AG04450 (cell line): Measurements from ENCODE around the gene OVOL2. TPM values are rescaled to one million over a fixed set of nuclear protein-coding genes. Genes with fewer than 3 reads are reported as not detected.

Experiments used
- CTCF ChIA-PET: fragments of 300-600, 350-600 bp; formaldehyde crosslinking; extraction: SDS; loops from one replicate; lab custom pipeline; 2022; ENCODE audit warnings: antibody characterized with exemption, inconsistent platforms; lab: Charles Lee
- POLR2A ChIA-PET: fragments of 350-600 bp; formaldehyde crosslinking; extraction: SDS; loops from one replicate; lab custom pipeline; 2021; ENCODE audit warnings: antibody characterized with exemption, inconsistent platforms; lab: Yijun Ruan, JAX
- DNase-seq: peaks from one replicate; pipeline ENCODE4 v3.0.0-alpha.2; 2011; ENCODE audit warnings: low read depth, low spot score
- H3K27ac ChIP-seq: one replicate; pipeline ENCODE4 v1.5.1; 2012; ENCODE audit warnings: low read depth, low read length, control low read depth
- H3K27me3 ChIP-seq: one replicate; pipeline ENCODE4 v1.6.0; 2012; ENCODE audit warnings: low read length; ENCODE audit not compliant: control insufficient read depth, insufficient read depth
- H3K4me3 ChIP-seq: 2 replicates; pipeline ENCODE4 v1.5.1; 2011; ENCODE audit warnings: mild to moderate bottlenecking, low read depth, low read length, control low read depth
- H3K9me3 ChIP-seq: 2 replicates; pipeline ENCODE4 v1.5.1; 2012; ENCODE audit warnings: low read length; ENCODE audit not compliant: control insufficient read depth, insufficient read depth
- CTCF ChIP-seq: IDR thresholded peaks from 2 replicates; pipeline ENCODE4 v1.5.1; 2011; ENCODE audit warnings: low read depth, low read length, control low read depth, inconsistent platforms
- polyA plus RNA-seq: library from polyadenylated mRNA; depleted of rRNA; stranded (reverse); fragments of >200 nt; gene quantifications from 2 replicates; pipeline ENCODE4 v1.2.3, GENCODE V29; 2011

OVOL2 gene
- polyA plus RNA-seq, 1 experiment = not detected

- DNase-seq = no peak
- POLR2A ChIA-PET = interaction anchor here (0.6 to 0.9 kb wide), 2 partner anchors 166 to 280 kb away, joined by 3 read pairs; partner anchors contain the start of gene ZNF133
Observed at GRCh38 chr20:18007534-18008292, 50.0 kb downstream of the OVOL2 start.

GRCh38 chr20:18006684-18007083, 51.0 kb downstream of the OVOL2 start:
- TF ChIP-seq CTCF = no peak
- H3K27ac ChIP-seq = no peak overlapping the region
- CTCF ChIA-PET = no interaction called here
- DNase-seq = no peak
- peaks cover 3% of the 10 kb centered on the region for H3K27me3 ChIP-seq
- no peak overlapping the region for H3K4me3 ChIP-seq
- H3K9me3 ChIP-seq = no peaks in the 10 kb centered on the region
- POLR2A ChIA-PET = no interaction called here

More at GRCh38 chr20:18007534-18008292, 50.0 kb downstream of the OVOL2 start:
- H3K27ac ChIP-seq = no peak overlapping the region
- peaks cover 3% of the 10 kb centered on the region for H3K27me3 ChIP-seq
- no peaks in the 10 kb centered on the region for H3K9me3 ChIP-seq
- CTCF ChIA-PET = no interaction called here
- no peak overlapping the region for H3K4me3 ChIP-seq
- TF ChIP-seq CTCF = no peak

- Histone ChIP-seq H3K27ac (no peak overlapping the region), H3K27me3 (peaks cover 3% of the 10 kb centered on the region), H3K9me3 (no peaks in the 10 kb centered on the region), H3K4me3 (no peak overlapping the region)
- no peak for DNase-seq
- ChIA-PET CTCF (interaction anchor here (0.5 to 1.5 kb wide), 2 partner anchors 10 to 1178 kb away, joined by 3 to 6 read pairs; no protein-coding TSS in a partner anchor), POLR2A (interaction anchor here (0.6 to 1.0 kb wide), 3 partner anchors 9 to 436 kb away, joined by 4 to 6 read pairs (median 4); partner anchors contain the start of gene DSTN)
- no peak for TF ChIP-seq CTCF
Observed at GRCh38 chr20:18005990-18006364, 51.7 kb downstream of the OVOL2 start.

GRCh38 chr20:18005170-18005989, 52.3 kb downstream of the OVOL2 start:
- Histone ChIP-seq H3K4me3 (no peak overlapping the region), H3K27ac (no peak overlapping the region), H3K27me3 (peaks cover 3% of the 10 kb centered on the region), H3K9me3 (no peaks in the 10 kb centered on the region)
- DNase-seq = no peak
- ChIA-PET POLR2A (interaction anchor here (0.6 to 1.1 kb wide), 4 partner anchors 10 to 435 kb away, joined by 4 to 6 read pairs (median 4); partner anchors contain the start of gene DSTN), CTCF (interaction anchor here (0.5 to 1.5 kb wide), 2 partner anchors 10 to 1177 kb away, joined by 3 to 6 read pairs; no protein-coding TSS in a partner anchor)
- no peak for TF ChIP-seq CTCF
